ENCODE results near the gene C12orf76. TPM values are rescaled to one million over a fixed set of nuclear protein-coding genes. Genes with fewer than 3 reads are reported as not detected.

The C12orf76 gene
- total and polyA plus RNA-seq, 2 of the 13 experiments (the other 11 are each of a cell fraction or from before 2014, with no cell fraction given), result 15.8 to 38.4 TPM

DNA sequence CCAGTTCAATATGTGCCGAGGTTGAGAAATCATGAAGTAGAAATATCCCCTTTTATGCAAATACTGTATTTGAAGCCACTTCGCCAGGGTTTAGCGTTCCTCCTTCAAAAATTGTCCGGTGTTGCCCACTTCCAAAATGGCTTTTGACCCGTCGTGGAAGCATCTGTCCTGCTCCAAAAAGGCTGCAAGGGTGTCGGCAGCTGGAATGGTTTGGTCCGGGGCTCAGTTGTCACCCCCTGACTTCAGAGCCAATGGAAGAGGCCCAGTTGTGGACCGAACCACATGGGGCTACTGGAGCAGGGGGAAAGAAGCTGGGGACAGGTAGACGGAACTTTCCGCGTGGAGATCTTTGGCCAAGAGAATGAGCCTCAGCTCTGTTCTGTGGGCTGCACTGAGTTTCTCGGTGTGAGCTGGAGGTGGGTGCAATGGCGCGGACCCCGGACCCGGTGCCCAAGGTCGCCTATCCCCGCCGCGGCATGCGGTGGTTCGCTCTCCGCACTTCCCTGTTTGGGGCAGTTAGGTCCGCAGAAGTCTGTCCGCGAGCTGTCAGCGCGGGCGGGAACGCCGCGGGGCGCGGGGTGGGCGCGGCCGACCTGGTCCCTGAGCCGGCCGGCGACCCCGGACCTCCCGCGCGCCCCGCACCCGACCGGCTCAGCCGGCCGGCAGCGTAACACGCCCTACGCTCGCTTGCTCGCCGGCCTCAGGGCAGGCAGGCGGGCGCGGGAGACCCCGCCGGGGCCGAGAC is 49.2 kb downstream of the C12orf76 start, which contains the start of gene ANKRD13A (continued):
- TF ChIP-seq ZNF766 (CRISPR knock-in tag; IDR thresholded peaks at IDR 0.05; ENCODE audit: borderline replicate concordance) (peak; percentile 37; the same call in 1 of the 2 replicates), KLF15 (CRISPR knock-in tag; IDR thresholded peaks at IDR 0.05; ENCODE audit: borderline replicate concordance) (no peak), MIER2 (CRISPR knock-in tag; IDR thresholded peaks at IDR 0.05) (no peak), GTF2F1 (IDR thresholded peaks at IDR 0.05; ENCODE audit: low read length) (no peak), PPARG (CRISPR knock-in tag; conservative IDR thresholded peaks at IDR 0.05) (0 out of 2 replicates have a peak, but pooled peaks have one; percentile 36), RBFOX2 (IDR thresholded peaks at IDR 0.05; ENCODE audit: low read depth, low read length) (peak; percentile 80), ELF4 (CRISPR knock-in tag; IDR thresholded peaks at IDR 0.05; ENCODE audit: borderline replicate concordance) (no peak), ZBTB3 (CRISPR knock-in tag; IDR thresholded peaks at IDR 0.05; ENCODE audit: borderline replicate concordance, low read depth) (no peak), FOXK1 (CRISPR knock-in tag; IDR thresholded peaks at IDR 0.05; ENCODE audit: borderline replicate concordance, low read depth) (peak; percentile 18; the same call in 1 of the 2 replicates), SMC3 (IDR thresholded peaks at IDR 0.05; ENCODE audit: low read length) (no peak), ZNF678 (CRISPR knock-in tag; IDR thresholded peaks at IDR 0.05) (0 out of 2 replicates have a peak, but pooled peaks have one; percentile 77), SOX13 (IDR thresholded peaks at IDR 0.05) (no peak), SOX13 (CRISPR knock-in tag; conservative IDR thresholded peaks at IDR 0.05 in 1 of 2, IDR thresholded peaks at IDR 0.05 in 1 of 2) (peak in 1 of 2 experiments; percentile 51; a peak in 1 of 4 replicates), SIX1 (CRISPR knock-in tag; IDR thresholded peaks at IDR 0.05; ENCODE audit: borderline replicate concordance) (no peak), NR1H2 (CRISPR knock-in tag; IDR thresholded peaks at IDR 0.05; ENCODE audit: borderline replicate concordance, low read depth) (peak; percentile 50; the same call in 1 of the 2 replicates), HNRNPUL1 (IDR thresholded peaks at IDR 0.05; ENCODE audit: low read depth, low read length) (no peak), NFKB2 (CRISPR knock-in tag; IDR thresholded peaks at IDR 0.05; ENCODE audit: borderline replicate concordance) (peak; percentile 63; the same call in 1 of the 2 replicates), HOXD1 (CRISPR knock-in tag; IDR thresholded peaks at IDR 0.05) (no peak), ZNF550 (CRISPR knock-in tag; IDR thresholded peaks at IDR 0.05; ENCODE audit: borderline replicate concordance) (no peak), ZC3H4 (CRISPR knock-in tag; IDR thresholded peaks at IDR 0.05; ENCODE audit: borderline replicate concordance) (no peak), RFX3 (CRISPR knock-in tag; IDR thresholded peaks at IDR 0.05) (no peak)
- TF ChIP-seq, protein P1, sequence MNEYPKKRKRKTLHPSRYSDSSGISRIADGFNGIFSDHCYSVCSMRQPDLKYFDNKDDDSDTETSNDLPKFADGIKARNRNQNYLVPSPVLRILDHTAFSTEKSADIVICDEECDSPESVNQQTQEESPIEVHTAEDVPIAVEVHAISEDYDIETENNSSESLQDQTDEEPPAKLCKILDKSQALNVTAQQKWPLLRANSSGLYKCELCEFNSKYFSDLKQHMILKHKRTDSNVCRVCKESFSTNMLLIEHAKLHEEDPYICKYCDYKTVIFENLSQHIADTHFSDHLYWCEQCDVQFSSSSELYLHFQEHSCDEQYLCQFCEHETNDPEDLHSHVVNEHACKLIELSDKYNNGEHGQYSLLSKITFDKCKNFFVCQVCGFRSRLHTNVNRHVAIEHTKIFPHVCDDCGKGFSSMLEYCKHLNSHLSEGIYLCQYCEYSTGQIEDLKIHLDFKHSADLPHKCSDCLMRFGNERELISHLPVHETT (CRISPR knock-in tag; conservative IDR thresholded peaks at IDR 0.05), result no peak; the same call in 1 of the 2 replicates
- TF ChIP-seq, protein P2, sequence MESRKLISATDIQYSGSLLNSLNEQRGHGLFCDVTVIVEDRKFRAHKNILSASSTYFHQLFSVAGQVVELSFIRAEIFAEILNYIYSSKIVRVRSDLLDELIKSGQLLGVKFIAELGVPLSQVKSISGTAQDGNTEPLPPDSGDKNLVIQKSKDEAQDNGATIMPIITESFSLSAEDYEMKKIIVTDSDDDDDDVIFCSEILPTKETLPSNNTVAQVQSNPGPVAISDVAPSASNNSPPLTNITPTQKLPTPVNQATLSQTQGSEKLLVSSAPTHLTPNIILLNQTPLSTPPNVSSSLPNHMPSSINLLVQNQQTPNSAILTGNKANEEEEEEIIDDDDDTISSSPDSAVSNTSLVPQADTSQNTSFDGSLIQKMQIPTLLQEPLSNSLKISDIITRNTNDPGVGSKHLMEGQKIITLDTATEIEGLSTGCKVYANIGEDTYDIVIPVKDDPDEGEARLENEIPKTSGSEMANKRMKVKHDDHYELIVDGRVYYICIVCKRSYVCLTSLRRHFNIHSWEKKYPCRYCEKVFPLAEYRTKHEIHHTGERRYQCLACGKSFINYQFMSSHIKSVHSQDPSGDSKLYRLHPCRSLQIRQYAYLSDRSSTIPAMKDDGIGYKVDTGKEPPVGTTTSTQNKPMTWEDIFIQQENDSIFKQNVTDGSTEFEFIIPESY (CRISPR knock-in tag; IDR thresholded peaks at IDR 0.05), result peak; percentile 46
- TF ChIP-seq, protein P3, sequence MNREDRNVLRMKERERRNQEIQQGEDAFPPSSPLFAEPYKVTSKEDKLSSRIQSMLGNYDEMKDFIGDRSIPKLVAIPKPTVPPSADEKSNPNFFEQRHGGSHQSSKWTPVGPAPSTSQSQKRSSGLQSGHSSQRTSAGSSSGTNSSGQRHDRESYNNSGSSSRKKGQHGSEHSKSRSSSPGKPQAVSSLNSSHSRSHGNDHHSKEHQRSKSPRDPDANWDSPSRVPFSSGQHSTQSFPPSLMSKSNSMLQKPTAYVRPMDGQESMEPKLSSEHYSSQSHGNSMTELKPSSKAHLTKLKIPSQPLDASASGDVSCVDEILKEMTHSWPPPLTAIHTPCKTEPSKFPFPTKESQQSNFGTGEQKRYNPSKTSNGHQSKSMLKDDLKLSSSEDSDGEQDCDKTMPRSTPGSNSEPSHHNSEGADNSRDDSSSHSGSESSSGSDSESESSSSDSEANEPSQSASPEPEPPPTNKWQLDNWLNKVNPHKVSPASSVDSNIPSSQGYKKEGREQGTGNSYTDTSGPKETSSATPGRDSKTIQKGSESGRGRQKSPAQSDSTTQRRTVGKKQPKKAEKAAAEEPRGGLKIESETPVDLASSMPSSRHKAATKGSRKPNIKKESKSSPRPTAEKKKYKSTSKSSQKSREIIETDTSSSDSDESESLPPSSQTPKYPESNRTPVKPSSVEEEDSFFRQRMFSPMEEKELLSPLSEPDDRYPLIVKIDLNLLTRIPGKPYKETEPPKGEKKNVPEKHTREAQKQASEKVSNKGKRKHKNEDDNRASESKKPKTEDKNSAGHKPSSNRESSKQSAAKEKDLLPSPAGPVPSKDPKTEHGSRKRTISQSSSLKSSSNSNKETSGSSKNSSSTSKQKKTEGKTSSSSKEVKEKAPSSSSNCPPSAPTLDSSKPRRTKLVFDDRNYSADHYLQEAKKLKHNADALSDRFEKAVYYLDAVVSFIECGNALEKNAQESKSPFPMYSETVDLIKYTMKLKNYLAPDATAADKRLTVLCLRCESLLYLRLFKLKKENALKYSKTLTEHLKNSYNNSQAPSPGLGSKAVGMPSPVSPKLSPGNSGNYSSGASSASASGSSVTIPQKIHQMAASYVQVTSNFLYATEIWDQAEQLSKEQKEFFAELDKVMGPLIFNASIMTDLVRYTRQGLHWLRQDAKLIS (CRISPR knock-in tag; IDR thresholded peaks at IDR 0.05), result no peak

All from HepG2 (cell line).